ENCODE results near the gene PTGER1. TPM values are rescaled to one million over a fixed set of nuclear protein-coding genes. Genes with fewer than 3 reads are reported as not detected.

The PTGER1 gene
- total and polyA plus RNA-seq, 9 of the 15 experiments (the other 6 are each of a cell fraction or from before 2014, with no cell fraction given), result 0.06 to 0.36 (median 0.31) TPM; not detected in 5

DNA sequence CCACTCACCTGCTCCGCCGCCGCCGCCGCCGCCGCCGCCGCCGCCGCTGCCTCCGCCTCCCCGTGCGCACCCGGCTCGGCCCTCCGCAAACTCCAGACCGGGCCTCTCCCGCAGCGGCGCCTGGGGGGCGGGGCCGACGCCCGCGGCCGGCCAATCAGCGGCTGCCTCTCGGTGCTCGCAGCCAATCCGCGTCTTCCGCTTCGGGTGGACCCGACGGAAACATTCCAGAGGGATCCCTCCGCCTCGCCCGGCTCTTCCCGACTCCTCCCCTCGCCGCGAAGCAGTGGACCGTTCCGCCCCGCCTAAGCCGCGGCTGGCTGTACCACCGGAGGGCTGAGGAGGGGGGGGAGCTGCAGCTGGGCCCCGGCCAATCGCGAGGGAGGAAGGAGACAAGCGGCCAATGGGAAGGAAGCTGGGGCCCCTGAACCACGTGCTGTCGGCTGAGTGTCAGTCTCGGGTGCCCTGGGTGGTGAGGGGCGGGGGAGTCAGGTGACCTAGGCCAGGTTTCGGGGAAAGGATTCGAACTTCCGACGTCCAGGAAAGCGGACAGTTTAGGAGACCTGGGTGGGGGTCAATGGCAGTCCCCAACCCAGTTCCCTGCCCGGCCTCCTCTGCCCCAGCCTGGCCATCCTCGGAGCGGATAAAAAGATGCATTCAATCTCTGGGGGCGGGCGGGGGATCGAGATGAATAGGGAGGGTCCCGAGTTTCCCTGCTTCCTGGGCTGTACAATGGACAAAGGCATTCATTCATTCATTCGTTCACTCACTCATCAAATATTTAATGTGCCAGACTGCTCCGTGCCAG is 21.1 kb upstream of the PTGER1 start, which contains the start of gene GIPC1 (continued):
- TF ChIP-seq, protein P1, sequence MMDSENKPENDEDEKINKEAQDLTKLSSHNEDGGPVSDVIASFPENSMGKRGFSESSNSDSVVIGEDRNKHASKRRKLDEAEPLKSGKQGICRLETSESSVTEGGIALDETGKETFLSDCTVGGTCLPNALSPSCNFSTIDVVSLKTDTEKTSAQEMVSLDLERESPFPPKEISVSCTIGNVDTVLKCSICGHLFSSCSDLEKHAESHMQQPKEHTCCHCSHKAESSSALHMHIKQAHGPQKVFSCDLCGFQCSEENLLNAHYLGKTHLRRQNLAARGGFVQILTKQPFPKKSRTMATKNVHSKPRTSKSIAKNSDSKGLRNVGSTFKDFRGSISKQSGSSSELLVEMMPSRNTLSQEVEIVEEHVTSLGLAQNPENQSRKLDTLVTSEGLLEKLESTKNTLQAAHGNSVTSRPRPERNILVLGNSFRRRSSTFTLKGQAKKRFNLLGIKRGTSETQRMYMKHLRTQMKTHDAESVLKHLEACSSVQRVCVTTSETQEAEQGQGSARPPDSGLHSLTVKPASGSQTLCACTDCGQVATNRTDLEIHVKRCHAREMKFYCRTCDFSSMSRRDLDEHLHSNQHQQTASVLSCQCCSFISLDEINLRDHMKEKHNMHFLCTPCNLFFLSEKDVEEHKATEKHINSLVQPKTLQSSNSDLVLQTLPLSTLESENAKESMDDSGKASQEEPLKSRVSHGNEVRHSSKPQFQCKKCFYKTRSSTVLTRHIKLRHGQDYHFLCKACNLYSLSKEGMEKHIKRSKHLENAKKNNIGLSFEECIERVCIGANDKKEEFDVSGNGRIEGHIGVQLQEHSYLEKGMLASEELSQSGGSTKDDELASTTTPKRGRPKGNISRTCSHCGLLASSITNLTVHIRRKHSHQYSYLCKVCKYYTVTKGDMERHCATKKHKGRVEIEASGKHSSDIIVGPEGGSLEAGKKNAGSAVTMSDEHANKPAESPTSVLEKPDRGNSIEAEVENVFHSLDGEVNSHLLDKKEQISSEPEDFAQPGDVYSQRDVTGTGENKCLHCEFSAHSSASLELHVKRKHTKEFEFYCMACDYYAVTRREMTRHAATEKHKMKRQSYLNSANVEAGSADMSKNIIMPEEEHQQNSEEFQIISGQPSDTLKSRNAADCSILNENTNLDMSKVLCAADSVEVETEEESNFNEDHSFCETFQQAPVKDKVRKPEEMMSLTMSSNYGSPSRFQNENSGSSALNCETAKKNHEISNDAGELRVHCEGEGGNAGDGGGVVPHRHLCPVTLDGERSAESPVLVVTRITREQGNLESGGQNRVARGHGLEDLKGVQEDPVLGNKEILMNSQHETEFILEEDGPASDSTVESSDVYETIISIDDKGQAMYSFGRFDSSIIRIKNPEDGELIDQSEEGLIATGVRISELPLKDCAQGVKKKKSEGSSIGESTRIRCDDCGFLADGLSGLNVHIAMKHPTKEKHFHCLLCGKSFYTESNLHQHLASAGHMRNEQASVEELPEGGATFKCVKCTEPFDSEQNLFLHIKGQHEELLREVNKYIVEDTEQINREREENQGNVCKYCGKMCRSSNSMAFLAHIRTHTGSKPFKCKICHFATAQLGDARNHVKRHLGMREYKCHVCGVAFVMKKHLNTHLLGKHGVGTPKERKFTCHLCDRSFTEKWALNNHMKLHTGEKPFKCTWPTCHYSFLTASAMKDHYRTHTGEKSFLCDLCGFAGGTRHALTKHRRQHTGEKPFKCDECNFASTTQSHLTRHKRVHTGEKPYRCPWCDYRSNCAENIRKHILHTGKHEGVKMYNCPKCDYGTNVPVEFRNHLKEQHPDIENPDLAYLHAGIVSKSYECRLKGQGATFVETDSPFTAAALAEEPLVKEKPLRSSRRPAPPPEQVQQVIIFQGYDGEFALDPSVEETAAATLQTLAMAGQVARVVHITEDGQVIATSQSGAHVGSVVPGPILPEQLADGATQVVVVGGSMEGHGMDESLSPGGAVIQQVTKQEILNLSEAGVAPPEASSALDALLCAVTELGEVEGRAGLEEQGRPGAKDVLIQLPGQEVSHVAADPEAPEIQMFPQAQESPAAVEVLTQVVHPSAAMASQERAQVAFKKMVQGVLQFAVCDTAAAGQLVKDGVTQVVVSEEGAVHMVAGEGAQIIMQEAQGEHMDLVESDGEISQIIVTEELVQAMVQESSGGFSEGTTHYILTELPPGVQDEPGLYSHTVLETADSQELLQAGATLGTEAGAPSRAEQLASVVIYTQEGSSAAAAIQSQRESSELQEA (IDR thresholded peaks at IDR 0.05; ENCODE audit: low read depth), result no peak
- TF ChIP-seq, protein P2, sequence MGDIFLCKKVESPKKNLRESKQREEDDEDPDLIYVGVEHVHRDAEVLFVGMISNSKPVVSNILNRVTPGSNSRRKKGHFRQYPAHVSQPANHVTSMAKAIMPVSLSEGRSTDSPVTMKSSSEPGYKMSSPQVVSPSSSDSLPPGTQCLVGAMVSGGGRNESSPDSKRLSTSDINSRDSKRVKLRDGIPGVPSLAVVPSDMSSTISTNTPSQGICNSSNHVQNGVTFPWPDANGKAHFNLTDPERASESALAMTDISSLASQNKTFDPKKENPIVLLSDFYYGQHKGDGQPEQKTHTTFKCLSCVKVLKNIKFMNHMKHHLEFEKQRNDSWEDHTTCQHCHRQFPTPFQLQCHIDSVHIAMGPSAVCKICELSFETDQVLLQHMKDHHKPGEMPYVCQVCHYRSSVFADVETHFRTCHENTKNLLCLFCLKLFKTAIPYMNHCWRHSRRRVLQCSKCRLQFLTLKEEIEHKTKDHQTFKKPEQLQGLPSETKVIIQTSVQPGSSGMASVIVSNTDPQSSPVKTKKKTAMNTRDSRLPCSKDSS (IDR thresholded peaks at IDR 0.05; ENCODE audit: low read depth, partially characterized antibody), result no peak
- no peak for TF ChIP-seq HSF4 (CRISPR knock-in tag; IDR thresholded peaks at IDR 0.05; ENCODE audit: borderline replicate concordance)
- TF ChIP-seq BRD4 (IDR thresholded peaks at IDR 0.05), result no peak
- TF ChIP-seq, protein P3, sequence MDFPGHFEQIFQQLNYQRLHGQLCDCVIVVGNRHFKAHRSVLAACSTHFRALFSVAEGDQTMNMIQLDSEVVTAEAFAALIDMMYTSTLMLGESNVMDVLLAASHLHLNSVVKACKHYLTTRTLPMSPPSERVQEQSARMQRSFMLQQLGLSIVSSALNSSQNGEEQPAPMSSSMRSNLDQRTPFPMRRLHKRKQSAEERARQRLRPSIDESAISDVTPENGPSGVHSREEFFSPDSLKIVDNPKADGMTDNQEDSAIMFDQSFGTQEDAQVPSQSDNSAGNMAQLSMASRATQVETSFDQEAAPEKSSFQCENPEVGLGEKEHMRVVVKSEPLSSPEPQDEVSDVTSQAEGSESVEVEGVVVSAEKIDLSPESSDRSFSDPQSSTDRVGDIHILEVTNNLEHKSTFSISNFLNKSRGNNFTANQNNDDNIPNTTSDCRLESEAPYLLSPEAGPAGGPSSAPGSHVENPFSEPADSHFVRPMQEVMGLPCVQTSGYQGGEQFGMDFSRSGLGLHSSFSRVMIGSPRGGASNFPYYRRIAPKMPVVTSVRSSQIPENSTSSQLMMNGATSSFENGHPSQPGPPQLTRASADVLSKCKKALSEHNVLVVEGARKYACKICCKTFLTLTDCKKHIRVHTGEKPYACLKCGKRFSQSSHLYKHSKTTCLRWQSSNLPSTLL (IDR thresholded peaks at IDR 0.05), result peak; percentile 99
- TF ChIP-seq, protein P4, sequence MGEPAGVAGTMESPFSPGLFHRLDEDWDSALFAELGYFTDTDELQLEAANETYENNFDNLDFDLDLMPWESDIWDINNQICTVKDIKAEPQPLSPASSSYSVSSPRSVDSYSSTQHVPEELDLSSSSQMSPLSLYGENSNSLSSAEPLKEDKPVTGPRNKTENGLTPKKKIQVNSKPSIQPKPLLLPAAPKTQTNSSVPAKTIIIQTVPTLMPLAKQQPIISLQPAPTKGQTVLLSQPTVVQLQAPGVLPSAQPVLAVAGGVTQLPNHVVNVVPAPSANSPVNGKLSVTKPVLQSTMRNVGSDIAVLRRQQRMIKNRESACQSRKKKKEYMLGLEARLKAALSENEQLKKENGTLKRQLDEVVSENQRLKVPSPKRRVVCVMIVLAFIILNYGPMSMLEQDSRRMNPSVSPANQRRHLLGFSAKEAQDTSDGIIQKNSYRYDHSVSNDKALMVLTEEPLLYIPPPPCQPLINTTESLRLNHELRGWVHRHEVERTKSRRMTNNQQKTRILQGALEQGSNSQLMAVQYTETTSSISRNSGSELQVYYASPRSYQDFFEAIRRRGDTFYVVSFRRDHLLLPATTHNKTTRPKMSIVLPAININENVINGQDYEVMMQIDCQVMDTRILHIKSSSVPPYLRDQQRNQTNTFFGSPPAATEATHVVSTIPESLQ (CRISPR knock-in tag; IDR thresholded peaks at IDR 0.05), result no peak
- no peak for TF ChIP-seq XRCC4 (IDR thresholded peaks at IDR 0.05; ENCODE audit: extremely low read depth, insufficient read depth, insufficient read length)
- TF ChIP-seq ASH1L (IDR thresholded peaks at IDR 0.05; ENCODE audit: borderline replicate concordance, low read depth, partially characterized antibody), result peak; percentile 91
- peak; percentile 86 to 87 for TF ChIP-seq MAZ (CRISPR knock-in tag; conservative IDR thresholded peaks at IDR 0.05 in 1 of 2, IDR thresholded peaks at IDR 0.05 in 1 of 2)
- no peak for TF ChIP-seq ZNF146 (CRISPR knock-in tag; IDR thresholded peaks at IDR 0.05; ENCODE audit: unreplicated experiment)
- TF ChIP-seq ELF4 (CRISPR knock-in tag; IDR thresholded peaks at IDR 0.05), result peak; percentile 76; the same call in 1 of the 2 replicates
- no peak for TF ChIP-seq GATA2 (CRISPR knock-in tag; IDR thresholded peaks at IDR 0.05)
